ENCODE data around the gene CR1L.
"Not testable (repeated sequence)": the region's sequence is repeated elsewhere in the genome, so short reads cannot be mapped to it uniquely, and the experiment has no call there.

Gene CR1L

GRCh38 chr1:207690551-207690950 is 45.6 kb downstream of the CR1L start:
- not testable (repeated sequence) for DNase-seq

- no peak for DNase-seq
These were observed 46.1 kb downstream of the CR1L start for GRCh38 chr1:207691010-207691409.

DNA sequence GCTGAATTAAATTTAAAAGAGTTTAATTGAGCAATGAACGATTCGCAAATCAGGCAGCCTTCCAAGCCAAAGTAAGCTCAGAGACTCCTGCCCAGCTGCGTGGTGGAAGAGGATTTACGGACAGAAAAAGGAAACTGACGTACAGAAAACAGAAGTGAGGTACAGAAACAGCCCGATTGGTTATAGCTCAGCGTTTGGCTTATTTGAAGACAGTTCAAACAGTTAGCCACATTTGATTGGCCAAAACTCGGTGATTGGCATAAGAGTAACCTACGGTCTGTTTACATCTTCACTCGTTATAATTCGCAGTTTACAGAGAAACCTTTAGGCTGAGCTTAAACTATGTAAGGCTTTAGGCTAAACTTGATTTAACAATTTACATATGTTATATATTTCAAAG is 46.9 kb downstream of the CR1L start:
- DNase-seq: peak; percentile 24

DNA sequence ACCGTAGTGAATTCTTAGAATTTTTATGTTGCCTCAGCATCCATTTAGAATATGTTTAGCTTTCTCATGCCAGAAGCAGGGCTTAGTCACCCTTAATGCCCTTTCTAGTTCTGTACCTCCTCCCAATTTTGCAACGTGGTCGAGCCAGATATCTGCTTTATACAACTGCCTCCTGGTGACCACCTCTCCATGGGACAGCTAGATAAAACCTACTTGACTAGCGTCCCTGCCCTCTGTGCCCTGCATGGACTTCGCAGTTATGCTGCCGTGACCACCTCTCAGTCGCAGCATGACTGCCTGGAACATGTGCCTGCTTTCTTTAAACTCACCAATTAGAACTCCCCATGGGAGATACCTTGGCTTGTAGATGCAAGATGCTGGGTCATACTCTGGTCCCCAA is 47.4 kb downstream of the CR1L start:
- DNase-seq: peak; percentile 87

GRCh38 chr1:207695891-207696290 is 51.0 kb downstream of the CR1L start:
- no peak for DNase-seq

GRCh38 chr1:207698822-207699483 is 54.0 kb downstream of the CR1L start:
- DNase-seq: peak; percentile 75

DNA sequence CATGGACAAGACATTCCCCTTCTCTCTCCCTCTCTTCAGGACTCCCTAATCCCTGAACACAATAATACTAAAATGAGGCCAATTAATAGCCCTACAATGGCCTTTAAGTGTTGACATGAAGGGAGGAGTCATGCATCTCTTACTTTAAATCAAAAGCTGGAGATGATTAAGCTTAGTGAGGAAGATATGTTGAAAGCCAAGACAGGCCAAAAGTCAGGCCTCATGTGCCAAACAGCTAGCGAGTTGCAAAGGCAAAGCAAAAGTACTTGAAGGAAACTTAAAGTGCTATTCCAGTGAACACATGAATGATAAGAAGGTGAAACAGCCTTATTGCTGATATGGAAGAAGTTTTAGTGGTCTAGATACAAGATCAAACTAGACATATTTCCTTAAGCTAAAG is 57.4 kb downstream of the CR1L start:
- no peak for DNase-seq

DNA sequence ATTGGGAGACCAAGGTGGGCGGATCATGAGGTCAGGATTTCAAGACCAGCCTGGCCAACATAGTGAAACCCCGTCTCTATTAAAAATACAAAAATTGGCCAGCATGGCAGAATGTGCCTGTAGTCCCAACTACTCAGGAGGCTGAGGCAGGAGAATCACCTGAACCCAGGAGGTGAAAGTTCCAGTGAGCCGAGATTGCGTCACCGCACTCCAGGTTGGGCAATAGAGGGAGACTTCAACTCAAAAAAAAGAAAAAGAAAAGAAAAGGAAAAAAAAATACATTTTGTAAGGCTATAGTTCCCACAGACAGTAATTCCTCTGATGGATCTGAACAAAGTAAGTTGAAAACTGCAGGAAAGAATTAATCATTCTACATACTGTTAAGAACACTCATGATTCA is 58.8 kb downstream of the CR1L start:
- DNase-seq: no peak

- not testable (repeated sequence) for DNase-seq
These were observed 63.1 kb downstream of the CR1L start for GRCh38 chr1:207708004-207708403.

- DNase-seq: peak; percentile 58
These were observed 66.4 kb downstream of the CR1L start for GRCh38 chr1:207711285-207711684.

- DNase-seq: not testable (repeated sequence)
These were observed 67.8 kb downstream of the CR1L start for GRCh38 chr1:207712701-207713100.

GRCh38 chr1:207713529-207713928 is 68.6 kb downstream of the CR1L start:
- no peak for DNase-seq

DNA sequence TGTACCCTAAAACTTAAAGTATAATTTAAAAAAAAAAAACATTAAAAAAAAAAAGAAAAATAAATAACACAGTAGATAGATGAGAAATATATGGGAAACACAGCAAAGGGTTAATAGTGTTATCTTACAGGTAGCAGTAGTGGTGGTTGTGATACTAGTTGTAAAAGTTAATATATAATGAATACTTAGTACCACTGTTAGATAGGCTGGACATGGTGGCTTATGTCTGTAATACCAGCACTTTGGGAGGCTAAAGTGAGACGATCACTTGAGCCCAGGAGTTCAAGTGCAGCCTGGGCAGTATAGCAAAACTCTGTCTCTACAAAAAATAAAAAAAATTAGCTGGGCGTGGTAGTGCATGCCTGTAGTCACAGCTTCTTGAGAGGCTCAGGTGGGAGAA is 74.3 kb downstream of the CR1L start:
- no peak for DNase-seq

DNA sequence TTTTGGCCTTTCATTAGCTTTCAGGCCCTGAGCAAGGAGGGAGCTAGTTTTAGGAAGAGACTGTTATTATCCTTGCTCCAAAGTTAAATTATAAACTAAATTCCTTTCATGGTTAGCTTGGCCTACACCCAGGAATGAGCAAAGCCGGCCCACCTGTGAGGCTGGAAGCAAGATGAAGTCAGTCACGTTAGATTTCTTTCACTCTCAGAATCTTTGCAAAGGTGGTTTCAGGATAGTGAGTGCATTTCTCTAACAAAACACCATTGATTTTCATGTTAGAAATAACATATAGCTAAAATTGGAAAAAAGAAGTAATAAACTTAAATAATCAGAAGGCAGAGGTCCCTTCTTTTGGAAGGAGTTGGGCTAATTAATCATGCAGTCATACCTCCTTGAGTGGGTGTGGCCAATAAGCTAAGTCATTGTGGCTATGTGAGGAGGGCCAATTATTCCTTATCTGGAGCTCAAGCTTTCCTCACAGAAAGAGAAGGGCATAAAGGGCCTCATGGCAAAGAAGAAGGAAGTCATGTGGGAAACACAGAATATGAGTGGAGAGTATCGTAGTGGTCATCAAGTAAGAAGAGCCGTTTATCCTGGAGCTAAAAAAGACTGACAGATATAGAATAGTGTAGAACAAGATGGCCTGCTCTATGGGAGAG is 83.4 kb downstream of the CR1L start:
- DNase-seq: peak; percentile 82

- DNase-seq: not testable (repeated sequence)
These were observed 92.7 kb downstream of the CR1L start for GRCh38 chr1:207737503-207738157.

GRCh38 chr1:207738158-207738659 is 93.3 kb downstream of the CR1L start:
- DNase-seq: not testable (repeated sequence)

DNA sequence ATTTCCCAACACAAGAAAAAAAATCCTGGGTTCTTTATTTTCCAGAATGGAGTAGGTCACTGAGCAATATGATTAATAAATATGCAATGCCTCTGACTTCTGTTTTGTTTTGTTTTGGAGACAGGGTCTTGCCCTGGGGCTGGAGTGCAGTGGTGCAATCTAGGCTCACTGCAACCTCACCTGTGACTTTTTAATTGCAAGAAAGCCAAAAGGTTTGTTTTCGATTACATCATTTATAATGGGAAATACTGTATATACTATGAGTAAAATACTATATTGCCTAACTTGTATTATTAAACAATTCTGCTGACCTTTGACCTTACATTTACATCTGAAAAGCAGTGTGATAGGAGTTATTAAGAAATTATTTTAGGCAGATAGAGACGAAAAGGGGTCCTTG is 95.3 kb downstream of the CR1L start:
- no peak for DNase-seq

DNA sequence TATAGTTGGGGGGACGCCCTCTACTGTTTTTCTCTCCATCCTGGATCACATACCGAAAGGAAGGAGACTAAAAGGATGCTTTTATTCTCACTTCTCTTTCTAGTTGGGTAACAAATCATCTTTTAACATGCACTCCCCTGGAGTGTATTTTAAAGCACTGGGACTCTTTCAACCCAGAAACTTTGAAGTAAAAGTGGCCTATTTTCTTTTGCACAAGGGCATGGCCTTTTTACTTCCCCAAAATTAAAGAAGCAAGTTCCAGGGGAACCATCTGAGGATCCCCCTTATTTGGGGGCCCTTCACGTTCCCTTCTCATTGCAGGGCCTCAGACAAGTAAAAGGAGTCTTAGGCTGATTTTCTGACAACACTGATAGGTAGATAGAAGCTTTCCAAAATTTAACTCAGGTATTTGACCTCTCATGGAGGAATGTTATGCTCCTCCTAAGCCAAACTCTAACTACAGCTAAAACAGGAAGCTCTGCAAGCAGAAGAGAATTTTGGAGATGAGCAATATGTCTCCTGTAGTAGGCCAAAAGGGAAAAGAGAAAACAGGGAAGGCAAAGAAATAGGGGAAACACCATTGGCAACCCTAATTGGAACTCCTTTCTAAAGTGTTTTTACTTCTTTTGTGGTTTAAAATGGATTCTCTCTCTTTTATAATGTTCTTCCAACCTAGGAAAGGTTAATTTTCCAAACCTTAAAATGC is 98.1 kb downstream of the CR1L start:
- DNase-seq: no peak

- peak; percentile 53 for DNase-seq
These were observed 99.1 kb downstream of the CR1L start for GRCh38 chr1:207744000-207744534.

DNA sequence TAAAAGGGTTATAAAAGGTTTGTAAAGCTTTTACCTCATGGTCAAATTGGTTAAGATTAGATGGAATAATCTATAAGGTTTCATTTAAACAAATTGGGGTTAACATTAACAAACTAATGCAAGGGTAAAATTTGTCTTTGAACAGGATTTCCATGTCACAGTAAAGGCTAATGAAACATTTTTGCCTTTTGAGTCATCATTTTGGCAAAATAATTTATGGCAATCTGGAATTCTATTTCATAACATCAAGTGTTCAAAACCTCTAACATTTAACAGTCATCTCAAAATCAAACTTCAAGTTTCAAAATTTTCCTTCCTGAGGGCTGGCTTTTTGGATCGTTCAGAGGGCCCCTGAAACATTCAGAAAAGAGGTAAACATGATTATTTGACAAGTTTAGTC is 100.4 kb downstream of the CR1L start:
- DNase-seq: no peak

- peak; percentile 66 for DNase-seq
These were observed 101.2 kb downstream of the CR1L start for GRCh38 chr1:207745839-207746767.
